Suprapubic skin (tissue), 4 donors: ENCODE results near the gene PIGZ.

Source experiments
- CTCF ChIP-seq, 2 donors: fragments of 200-600 bp in 1 of 2; fragments of 450-650 bp in 1 of 2; sonication (generic) in 1 of 2; IDR thresholded peaks; one replicate each; pipeline ENCODE4 v1.5.1; 2016 to 2019; ENCODE audit warnings: antibody characterized with exemption in 2 of 2, mild to moderate bottlenecking in 1 of 2, moderate library complexity in 1 of 2
- EP300 ChIP-seq: sonication (generic); formaldehyde crosslinking; IDR thresholded peaks from one replicate; pipeline ENCODE4 v1.6.1; 2017; ENCODE audit warnings: antibody characterized with exemption
- POLR2A ChIP-seq, 2 donors: fragments of 450-650 bp; IDR thresholded peaks; one replicate each; pipeline ENCODE4 v1.6.1; 2017; ENCODE audit warnings: antibody characterized with exemption in 2 of 2, mild to moderate bottlenecking in 2 of 2, moderate library complexity in 2 of 2
- POLR2AphosphoS5 ChIP-seq, 3 donors: sonication (generic); formaldehyde crosslinking; IDR thresholded peaks; one replicate each; pipeline ENCODE4 v1.6.1; 2017; ENCODE audit warnings: antibody characterized with exemption in 3 of 3

GRCh38 chr3:196948442-196949284, 20.0 kb downstream of the PIGZ start:
- TF ChIP-seq CTCF (IDR thresholded peaks at IDR 0.05) (no peak), POLR2A (IDR thresholded peaks at IDR 0.05) (no peak), EP300 (no peak), POLR2AphosphoS5 (IDR thresholded peaks at IDR 0.05) (no peak)
